HFF-Myc (cell line): ENCODE data around the gene TMCC3.

ENCODE experiments used
- DNase-seq: peaks from one replicate; pipeline ENCODE4 v3.0.0-alpha.2; 2011; ENCODE audit warnings: low read depth; ENCODE audit errors: extremely low read depth
- H3K4me3 ChIP-seq: replicated peaks from 2 replicates; pipeline ENCODE4 v1.5.1; 2011; ENCODE audit warnings: low read depth, mild to moderate bottlenecking, control low read depth, low read length
- CTCF ChIP-seq: IDR thresholded peaks from 2 replicates; pipeline ENCODE4 v1.5.1; 2012; ENCODE audit warnings: mild to moderate bottlenecking, low read depth, low read length, control low read depth; ENCODE audit errors: missing control alignments

Gene TMCC3

DNA sequence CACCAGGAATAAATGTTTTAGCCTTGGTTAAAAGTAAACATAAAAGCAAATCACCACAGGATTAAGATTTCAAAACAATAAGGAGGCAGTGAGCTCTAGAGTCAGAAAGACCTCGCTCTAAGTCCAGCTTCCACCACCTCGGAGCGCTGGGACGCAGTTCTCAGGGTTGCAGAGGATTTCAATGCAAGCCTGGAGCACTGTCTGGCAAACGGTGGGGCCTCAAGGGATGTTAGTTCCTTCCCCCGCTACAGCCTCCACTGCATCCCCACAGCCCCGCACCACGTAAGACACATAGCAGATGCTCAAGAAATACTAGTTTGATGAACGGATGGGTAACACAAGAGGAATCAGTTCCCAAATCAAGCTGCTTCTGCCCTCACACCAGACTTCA, 39.3 kb upstream of the TMCC3 start:
- TF ChIP-seq CTCF, result no peak
- no peak overlapping the region for H3K4me3 ChIP-seq

DNA sequence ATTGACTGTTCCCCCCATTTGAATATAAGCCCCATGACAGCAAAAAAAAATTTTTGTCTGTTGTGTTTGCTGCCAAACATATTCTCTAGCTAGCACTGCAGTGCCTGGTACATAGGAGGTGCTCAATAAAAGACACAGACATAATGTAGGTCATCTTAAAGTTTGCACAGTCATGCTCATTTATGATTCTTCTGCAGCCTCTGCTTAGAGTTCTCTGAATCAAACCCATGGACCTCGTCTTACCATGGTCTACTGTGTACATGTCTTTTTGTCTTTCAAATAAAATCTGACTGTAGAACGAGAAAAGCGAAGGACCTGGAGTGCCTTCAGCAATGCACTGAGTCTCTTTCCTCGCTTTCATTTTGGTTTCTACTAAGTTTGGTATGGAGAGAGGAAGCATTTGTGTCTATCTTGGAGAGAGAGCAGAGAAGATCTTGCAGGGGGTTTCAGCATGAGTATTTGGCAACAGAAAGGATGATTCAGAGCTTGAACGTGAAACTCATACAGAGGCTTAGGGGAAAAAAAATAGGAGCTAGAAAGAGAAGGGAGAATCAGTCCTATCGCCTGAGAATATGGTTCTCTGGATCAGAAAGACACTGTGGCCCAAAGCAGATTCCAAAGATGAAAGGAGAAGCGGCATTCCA, 38.8 kb upstream of the TMCC3 start:
- DNase-seq, result no peak
- no peak overlapping the region for H3K4me3 ChIP-seq
- TF ChIP-seq CTCF, result no peak

More for the DNA sequence above, 39.3 kb upstream of the TMCC3 start:
- DNase-seq, result no peak

DNA sequence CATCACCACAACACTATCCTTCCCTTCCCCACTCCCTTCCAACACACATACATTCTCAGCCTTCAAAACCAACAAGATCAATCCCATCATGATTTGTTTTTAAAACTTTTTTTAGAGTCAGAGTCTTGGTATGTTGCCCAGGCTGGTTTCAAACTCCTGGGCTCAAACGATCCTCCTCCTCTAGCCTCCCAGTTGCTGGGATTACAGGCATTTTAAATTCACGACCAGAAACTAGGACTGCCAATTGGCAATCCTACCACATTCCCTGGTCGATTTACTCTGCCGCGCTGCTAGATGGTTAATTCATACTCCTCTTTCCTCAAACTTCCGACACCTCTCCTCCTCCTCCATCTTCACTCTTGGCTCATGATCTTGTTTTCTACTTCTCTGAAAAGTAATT, 37.5 kb upstream of the TMCC3 start:
- no peak for TF ChIP-seq CTCF
- no peak for DNase-seq
- H3K4me3 ChIP-seq, result no peak overlapping the region

GRCh38 chr12:94686834-94687628, 36.7 kb upstream of the TMCC3 start:
- TF ChIP-seq CTCF, result no peak
- H3K4me3 ChIP-seq, result no peak overlapping the region
- DNase-seq, result no peak

DNA sequence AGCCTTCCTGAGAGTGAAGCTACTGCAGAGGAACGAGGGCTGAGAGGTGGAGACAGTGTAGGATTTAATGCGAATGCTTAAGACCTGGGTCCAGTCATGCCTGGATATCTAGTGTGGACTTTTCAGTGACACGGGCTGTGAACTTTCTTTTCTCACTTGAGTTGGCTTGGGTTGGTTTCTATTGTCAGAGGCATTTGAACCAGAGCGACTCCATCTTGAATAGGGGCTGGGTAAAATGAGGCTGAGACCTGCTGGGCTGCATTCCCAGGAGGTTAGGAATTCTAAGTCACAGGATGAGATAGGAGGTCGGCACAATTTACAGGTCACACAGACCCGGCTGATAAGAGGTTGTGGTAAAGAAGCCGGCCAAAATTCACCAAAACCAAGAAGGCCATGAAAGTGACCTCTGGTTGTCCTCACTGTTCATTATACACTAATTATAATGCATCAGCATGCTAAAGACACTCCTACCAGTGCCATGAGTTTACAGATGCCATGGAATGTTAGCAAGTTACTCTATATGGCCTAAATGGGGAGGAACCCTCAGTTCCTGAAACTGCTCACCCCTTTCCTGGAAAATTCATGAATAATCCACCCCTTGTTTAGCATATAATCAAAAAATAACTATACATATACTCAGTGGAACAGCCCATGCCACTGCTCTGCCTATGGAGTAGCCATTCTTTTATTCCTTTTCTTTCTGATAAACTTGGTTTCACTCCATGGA, 34.2 kb upstream of the TMCC3 start:
- H3K4me3 ChIP-seq, result no peak overlapping the region
- no peak for TF ChIP-seq CTCF

GRCh38 chr12:94679554-94680195, 29.3 kb upstream of the TMCC3 start:
- DNase-seq, result no peak
- no peak for TF ChIP-seq CTCF
- H3K4me3 ChIP-seq, result no peak overlapping the region

More for the DNA sequence above, 34.2 kb upstream of the TMCC3 start:
- no peak for DNase-seq
